GM15510 (cell line): ENCODE measurements around the gene APH1A.

Experiments used
- POLR2A ChIP-seq: IDR thresholded peaks from 3 replicates; pipeline ENCODE4 v1.6.1; 2011; ENCODE audit warnings: borderline replicate concordance; ENCODE audit not compliant: insufficient read length; ENCODE audit errors: extremely low read depth

Gene APH1A

DNA sequence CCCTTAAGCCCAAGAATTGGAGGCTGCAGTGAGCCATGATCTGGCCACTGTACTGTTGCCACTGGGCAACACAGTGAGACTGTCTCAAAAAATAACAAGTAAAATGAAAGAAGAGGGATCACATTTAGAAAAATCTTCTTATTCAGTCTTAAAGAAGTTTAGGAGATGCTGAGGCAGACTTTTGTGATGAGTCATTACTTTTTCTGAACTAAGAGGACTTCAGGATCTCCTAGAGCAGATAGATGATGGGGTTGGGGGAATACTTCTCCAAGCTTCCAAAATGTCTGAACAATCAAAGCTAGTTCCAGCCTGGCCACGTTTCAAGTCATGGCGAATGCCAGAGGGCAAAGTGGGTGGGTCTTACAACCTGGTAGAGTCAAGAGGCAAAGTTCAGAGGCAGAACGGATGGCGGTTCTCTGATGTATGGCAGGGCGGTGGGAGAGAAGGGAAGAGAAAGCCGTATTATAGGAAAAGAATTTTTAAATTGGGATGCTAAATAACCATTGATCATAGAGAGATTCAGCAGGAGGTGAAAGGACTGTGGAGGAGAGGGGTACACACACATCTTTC is 11.4 kb upstream of the APH1A start:
- no peak for TF ChIP-seq POLR2A

DNA sequence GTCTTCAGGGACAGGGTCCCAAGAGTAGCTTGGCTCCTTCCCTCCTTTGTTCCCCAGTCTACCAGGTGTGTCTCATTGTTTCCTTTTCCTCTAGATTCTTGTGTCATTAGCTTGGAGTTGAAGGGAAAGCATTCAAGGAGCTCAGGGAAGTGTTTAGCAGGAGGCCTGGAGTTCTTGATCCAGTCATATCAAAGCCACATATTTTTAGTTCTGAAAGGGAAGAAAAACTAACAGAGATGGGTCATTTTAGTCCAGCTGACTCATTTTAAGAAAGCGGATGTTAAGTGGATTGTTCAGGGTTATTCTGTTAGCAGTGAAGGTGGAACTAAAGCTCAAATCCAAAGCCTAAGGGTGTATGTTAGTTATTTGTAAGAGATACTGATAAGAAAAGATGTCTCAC is 4.5 kb upstream of the APH1A start:
- no peak for TF ChIP-seq POLR2A

DNA sequence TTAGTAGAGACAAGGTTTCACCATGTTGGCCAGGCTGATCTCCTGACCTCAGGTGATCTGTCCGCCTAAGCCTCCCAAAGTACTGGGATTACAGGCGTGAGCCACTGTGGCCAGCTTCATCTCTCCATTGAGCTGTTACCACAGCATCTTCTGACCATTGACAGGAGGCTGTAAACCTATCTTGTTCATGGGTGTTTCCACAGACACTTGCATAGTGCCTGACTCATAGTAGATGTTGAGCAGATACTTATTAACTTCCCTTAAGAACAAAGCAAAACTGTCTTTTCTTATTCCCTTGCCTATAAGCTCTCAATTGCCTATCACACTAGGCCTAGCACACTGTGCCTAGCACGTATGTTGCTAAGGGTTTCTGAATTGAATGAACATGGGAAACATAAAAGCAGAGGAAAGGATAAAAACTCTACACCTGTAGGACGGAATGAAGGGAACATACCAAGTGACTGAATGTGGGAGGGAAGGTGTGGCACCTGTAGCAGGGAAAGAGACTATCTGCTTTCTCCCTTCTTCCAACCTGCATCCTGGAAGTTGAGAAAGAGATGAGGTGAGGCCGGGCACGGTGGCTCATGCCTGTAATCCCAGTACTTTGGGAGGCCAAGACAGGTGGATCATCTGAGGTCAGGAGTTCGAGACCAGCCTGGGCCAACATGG is 2.6 kb upstream of the APH1A start:
- TF ChIP-seq POLR2A: no peak

DNA sequence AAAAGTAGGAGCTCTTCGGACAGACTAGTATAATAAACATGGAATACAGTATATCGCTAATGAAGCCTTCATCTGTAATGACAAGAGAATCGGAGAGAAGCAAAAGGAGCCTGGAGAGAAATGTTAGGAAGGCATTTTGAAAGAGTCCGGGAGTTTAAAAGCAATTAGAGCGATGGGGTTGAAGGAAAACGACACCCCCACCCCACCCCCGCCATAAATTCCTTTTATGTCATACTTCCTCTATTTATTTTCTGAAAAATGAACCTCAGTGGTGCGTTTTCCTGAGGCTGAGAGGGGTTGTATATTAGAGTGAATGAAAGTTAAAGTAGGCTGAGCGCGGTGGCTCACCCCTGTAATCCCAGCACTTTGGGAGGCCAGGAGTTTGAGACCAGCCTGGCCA is 635 bp upstream of the APH1A start:
- TF ChIP-seq POLR2A: no peak

DNA sequence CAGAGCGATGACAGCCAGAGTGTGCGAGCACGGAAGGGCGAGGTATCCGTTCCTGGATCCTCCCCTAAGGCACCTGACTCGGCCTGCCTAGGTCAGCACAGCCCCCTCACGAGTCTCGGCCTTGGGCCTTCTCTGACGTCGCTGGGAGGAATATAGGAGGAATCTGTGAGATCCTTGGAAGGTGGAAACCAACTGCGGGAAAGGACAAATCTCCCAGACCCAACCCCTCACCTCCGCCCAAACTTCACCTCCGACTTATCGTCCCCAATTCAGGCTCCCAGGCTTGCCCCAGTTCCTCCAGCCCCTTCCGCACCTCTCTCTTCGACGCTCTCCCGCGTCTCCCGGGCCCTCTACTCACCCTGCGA is 494 bp downstream of the APH1A start:
- no peak for TF ChIP-seq POLR2A

DNA sequence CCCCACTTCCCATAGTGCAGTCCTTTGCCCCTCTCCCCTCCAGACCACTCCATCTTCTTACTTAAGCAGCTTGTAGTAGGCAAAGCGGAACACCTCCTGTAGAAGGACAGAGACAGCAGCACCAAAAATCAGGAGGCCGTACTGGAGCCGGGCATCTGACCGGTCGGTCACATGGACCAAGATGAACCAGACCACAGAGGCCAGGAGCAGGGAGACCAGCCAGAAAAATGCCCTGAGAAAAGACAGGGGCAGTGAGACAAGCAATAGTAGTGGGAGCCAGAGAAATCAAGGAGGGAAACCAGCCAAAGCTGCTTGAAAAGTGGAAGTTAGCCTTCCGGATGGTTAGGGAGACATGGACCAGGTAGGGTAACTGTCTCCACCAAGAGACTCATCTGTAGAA is 920 bp downstream of the APH1A start:
- no peak for TF ChIP-seq POLR2A

DNA sequence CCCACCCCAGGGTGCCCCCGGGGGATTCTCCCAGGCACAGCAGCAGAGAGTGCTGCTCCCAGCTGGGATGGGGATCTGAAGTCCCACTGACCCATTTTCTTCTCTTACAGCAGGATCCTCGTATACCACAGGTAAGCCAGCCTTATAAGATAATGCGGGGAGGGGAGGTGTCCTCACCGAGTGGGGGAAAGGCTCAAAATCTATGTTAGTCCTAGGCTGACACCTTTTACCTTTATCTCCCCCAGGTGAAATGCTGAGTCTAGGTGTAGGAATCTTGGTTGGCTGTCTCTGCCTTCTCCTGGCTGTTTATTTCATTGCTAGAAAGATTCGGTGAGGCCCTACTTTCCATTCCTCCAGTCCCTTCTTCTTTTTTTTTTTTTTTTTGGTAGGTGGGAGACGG is 5.3 kb downstream of the APH1A start:
- no peak for TF ChIP-seq POLR2A

DNA sequence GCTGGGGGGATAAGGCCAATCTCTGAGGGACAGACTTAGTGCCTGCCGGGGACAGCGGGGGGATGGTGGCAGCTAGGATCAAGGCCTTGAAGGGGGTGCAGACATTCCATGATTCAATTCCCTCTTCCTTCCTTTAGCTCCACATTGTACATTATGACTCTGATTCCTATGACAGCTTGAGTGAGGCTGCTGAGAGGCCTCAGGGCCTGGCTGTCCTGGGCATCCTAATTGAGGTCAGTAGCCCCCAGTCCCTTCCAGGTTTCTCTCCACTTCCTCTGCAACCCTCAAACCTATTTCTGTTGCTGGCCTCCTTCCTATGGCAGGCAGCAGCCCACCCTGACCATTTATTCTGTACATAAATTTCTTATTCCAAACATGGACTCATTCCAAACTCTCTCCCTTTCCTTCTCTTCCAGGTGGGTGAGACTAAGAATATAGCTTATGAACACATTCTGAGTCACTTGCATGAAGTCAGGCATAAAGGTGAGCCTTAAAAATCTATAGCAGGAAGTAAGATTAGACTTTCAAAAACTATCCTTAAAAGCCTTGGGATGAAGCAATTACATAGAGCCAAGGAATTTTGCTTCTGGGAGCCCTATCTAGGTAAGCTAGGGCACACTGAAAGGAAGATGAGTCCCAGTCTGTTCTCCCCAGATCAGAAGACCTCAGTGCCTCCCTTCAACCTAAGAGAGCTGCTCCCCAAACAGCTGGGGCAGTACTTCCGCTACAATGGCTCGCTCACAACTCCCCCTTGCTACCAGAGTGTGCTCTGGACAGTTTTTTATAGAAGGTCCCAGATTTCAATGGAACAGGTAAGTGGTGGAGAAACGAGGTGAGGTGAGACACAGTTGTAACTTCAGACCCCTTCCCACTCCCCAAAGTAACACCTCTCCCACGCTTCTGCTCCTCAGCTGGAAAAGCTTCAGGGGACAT is 6.2 kb downstream of the APH1A start:
- TF ChIP-seq POLR2A: no peak

DNA sequence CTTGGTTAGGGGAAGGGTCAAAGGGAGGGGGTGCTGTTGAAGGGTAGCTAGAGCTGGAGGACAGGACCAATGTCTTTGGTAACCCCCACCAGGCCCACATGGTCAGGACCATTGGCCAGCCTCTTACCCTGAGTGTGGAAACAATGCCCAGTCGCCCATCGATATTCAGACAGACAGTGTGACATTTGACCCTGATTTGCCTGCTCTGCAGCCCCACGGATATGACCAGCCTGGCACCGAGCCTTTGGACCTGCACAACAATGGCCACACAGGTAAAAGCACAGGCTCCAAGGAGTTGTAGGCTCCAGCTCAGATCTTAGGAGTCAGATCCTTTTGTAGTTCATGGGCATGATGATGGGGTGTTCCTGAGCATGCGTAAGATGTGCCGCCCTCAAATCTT is 7.4 kb downstream of the APH1A start:
- TF ChIP-seq POLR2A: no peak

DNA sequence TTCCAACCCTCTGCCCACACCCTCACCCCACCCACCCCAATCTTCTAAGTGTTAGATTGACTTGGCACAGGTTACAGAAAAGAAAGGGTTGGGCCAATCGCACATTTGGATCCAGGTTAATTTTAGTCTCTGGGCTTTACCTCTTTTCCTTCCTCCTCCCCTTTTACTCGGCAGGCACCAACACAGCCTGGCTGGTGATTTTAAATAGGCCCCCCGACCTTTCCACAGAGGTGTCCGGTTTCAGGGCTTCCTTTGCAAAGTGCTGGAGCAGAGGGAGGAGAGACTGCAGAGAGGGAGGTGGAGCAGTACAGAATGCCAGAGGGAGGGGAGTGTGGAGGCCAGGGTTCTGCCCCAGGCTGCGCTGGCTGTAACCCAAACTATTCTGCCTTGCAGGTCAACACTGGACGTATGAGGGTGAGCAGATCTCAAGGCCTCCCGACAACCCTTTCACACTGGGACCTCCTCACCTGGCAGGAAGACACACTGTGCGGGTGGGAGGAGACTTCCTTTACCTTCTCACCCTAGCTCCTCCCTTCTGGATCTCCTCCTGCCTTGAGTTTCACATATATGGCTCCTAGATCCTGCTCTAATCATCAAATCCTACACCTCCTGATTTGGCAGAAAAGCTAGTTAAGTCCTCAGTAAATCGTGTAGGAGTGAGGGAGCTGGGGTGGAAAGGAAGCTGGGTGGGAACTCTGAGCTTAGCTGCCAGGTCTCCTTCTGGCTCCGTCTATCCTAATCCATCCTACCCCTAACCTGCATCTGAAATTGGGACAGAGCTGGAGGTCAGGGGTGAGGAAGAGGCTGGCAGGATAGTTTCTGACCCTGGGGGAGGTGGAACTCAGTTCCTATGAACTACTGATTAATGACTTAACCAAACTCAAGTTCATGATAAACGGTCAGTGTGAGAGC is 8.8 kb downstream of the APH1A start:
- TF ChIP-seq POLR2A: no peak

DNA sequence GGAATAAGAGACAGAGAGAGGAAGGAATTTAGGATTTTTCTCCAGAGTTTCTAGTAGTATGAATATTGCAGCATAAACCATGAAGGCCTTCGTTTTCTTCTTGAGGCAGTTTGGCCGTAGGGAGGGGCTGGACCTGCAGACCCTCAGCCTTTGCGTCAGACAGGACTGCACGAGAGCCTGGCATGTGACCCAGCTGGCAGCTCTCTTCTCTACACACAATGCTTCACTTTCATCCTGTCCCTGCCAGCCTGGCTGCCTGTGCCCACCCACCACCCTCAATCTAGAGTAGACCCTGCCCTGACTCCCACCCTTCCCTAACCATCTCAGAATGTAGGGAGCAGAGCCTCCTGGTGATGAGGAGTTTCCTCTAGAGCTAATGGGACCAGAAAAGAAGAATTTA is 9.6 kb downstream of the APH1A start:
- no peak for TF ChIP-seq POLR2A

DNA sequence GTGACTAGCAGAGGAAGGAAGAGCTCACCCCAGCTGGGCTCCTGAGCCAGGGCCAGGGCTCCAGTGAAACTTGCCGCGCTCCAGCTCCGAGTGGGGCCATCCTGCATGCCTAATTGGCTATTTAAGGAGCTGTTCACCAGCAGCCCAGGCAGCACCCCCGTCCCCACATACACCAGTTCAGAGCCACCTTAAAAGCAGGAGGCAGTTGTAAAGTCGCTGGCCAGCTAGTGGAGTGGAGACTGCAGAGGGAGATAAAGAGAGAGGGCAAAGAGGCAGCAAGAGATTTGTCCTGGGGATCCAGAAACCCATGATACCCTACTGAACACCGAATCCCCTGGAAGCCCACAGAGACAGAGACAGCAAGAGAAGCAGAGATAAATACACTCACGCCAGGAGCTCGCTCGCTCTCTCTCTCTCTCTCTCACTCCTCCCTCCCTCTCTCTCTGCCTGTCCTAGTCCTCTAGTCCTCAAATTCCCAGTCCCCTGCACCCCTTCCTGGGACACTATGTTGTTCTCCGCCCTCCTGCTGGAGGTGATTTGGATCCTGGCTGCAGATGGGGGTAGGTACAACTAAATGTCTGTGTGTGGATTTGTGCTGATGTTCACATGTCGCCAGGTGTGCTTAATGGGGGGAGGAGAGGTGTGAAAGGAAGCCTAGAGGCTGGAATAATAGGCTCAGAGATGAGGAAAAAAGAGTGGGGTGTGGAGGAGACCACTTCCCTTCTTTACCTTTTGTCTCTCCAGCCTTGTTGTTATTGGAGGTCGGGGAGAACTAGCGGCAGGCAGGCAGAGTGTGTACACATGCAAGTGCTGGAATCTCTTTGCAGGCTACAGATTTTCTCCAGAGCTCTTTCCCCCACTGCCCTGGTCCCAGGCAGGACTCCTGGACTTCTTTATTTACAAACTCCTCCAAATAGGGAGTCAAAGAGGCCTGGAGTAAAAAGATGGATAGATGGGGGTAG is 10.9 kb downstream of the APH1A start, which contains the start of gene CA14:
Gene CA14, plus strand, starts transcription at position 151 of the 962 bp plus-strand sequence. Its CDS starts 355 bp downstream, at position 506.
- TF ChIP-seq POLR2A: no peak

DNA sequence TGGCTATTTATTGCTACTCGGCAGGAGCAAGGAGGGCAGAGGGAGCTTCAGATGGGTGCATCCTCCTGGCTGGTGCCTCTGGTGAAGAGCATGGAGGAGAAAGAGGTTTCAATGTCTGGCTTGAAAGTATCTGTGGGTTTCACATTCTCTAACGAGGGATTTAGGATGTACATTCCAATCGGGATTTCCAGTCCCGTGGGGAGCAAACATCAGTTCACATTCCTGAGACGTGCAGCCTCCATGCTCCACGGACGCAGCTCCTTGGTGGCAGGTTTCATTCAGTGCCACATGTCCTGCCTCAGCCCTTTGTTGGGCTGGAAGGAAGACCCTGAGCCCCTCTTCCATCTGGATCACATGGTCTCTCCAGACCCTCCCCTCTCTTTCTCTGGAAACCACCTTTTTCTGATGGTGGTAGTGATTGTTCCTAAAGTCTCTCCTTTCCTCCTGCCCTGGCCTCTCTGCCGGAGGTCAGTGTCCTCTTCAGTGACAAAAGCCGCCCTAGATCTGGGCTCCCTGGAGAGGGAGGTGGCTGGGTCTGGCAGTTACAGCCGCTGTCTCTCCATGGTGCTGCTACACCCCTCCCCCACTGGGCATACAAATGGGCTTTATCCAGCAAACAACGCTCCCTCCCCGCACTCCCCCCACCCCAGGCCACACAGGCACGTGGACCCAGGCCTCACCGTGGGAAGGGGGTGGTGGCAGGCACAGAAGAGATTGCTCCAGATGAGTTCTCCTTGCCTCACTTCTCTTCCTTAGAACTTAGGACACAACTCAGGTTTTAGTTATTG is 12.1 kb downstream of the APH1A start:
- no peak for TF ChIP-seq POLR2A

DNA sequence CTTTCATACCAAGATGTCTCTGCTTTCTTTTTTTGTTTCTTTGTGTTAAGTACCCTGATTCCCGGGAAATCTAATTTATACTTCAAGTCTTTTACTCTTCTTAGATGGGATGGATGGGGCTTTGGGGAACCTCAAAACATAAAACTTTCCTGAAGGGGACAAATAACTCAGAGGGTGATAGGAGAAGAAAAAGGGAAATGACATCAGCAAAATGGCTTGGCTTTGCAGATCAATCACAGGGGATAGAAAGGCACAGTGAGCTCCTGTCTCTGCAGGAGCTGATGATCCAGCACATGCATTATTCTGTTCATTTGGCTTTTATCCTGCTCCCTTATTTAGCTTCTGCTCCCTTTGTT is 12.6 kb downstream of the APH1A start:
- no peak for TF ChIP-seq POLR2A

DNA sequence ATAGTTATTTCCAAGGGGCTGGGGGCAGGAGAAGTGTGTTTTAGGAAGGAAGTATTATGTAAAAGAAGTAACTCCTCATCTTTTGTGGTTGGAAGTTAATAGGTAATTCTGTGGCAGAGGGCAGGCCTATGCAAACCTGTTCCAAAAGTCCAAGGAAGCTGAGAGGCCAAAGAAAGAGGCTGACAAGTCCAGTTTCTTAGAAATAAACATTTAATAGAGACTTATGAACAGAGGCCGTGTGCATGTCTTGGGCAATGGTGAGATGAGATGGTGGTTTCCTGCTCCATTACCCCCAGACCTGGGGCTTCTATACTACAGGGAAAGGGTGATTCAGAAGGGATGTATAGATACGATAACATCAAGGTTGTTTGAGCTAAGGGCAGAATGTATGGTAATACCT is 18.9 kb downstream of the APH1A start:
- no peak for TF ChIP-seq POLR2A
